ENCODE data around the gene CPNE7.

Gene CPNE7

DNA sequence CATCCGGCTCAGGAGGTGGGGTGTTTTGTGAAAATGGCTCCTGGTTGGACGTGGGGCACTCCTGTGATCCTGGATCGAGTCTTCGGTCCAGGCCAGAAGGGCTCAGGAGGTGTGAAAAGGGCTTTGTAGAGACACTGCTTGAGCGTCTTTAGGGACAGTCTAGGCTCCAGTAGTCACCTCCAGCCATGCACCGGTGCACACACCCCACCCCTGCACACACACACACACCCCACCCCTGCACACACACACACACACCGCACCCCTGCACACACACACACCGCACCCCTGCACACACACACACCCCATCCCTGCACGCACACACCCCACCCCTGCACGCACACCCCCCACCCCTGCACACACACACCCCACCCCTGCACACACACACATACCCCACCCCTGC is 62.9 kb downstream of the CPNE7 start:
- POLR2A ChIA-PET: no interaction called here
- CTCF ChIA-PET: no interaction called here

DNA sequence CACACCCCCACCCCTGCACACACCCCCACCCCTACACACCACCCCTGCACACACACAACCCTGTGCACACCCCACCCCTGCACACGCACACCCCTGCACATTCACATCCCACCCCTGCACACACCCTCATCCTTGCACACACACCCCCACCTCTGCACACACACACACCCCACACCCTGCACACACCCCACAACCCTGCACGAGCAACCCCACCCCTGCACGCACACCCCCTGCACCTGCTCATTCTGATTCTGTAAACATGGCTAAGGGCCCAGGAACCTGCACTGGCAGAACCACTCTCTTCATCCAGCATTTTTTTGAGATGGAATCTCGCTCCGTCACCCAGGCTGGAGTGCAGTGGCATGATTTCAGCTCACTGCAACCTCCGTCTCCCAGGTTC is 63.8 kb downstream of the CPNE7 start:
- POLR2A ChIA-PET: no interaction called here
- no peak for DNase-seq (ENCODE audit: extremely low spot score)
- CTCF ChIA-PET: no interaction called here
- TF ChIP-seq ARNT (IDR thresholded peaks at IDR 0.05) (no peak), FOXK2 (IDR thresholded peaks at IDR 0.05) (no peak)
- TF ChIP-seq, protein P1, sequence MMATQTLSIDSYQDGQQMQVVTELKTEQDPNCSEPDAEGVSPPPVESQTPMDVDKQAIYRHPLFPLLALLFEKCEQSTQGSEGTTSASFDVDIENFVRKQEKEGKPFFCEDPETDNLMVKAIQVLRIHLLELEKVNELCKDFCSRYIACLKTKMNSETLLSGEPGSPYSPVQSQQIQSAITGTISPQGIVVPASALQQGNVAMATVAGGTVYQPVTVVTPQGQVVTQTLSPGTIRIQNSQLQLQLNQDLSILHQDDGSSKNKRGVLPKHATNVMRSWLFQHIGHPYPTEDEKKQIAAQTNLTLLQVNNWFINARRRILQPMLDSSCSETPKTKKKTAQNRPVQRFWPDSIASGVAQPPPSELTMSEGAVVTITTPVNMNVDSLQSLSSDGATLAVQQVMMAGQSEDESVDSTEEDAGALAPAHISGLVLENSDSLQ (IDR thresholded peaks at IDR 0.05): no peak

More for the DNA sequence above, 62.9 kb downstream of the CPNE7 start:
- no peak for DNase-seq (ENCODE audit: extremely low spot score)
- TF ChIP-seq CTBP1 (IDR thresholded peaks at IDR 0.05; ENCODE audit: borderline replicate concordance) (no peak), FOXM1 (IDR thresholded peaks at IDR 0.05; ENCODE audit: borderline replicate concordance) (no peak), SUZ12 (IDR thresholded peaks at IDR 0.05) (no peak), BHLHE40 (IDR thresholded peaks at IDR 0.05; ENCODE audit: borderline replicate concordance) (no peak), HDGF (IDR thresholded peaks at IDR 0.05; ENCODE audit: borderline replicate concordance) (no peak)

DNA sequence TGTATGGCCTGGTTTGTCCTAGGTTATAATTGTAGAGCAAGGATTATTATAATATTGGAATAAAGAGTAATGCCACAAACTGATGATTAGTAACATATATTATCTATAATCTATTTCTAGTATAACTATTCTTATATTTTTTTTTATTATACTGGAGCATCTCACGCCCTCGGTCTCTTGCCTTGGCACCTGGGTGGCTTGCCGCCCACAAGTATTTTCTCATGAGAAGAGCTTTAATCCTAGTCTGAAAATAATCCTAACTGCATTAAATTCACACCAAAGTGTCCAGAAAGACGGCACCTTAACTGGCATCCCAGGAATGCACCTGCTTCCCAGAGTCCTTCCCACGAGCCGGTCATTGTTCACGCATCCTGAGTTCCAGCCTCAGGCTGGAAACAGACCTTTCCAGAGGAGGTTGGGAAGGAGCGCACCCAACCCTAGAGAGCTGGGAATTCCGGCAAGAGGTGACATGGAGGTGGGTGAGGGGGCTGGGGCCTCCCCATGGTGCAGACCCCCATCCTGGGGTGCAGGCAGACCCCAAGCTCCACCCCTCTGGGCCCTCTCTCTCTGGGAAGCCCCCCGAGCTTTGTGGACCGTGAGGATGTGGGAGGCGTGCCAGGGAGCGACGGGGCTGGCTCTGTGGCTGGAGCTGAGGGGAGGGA is 66.0 kb downstream of the CPNE7 start:
- ChIA-PET CTCF (interaction anchor here (0.6 to 1.4 kb wide), 2 partner anchors 27 to 461 kb away, joined by 3 to 8 read pairs; no protein-coding TSS in a partner anchor), POLR2A (interaction anchor here (0.6 kb wide), 1 partner anchor 83 kb away, joined by 3 read pairs; no protein-coding TSS in a partner anchor)
- TF ChIP-seq TARDBP (IDR thresholded peaks at IDR 0.05) (no peak), FOXM1 (IDR thresholded peaks at IDR 0.05; ENCODE audit: borderline replicate concordance) (no peak), ZNF384 (IDR thresholded peaks at IDR 0.05) (no peak), FOXA1 (IDR thresholded peaks at IDR 0.05) (no peak), BHLHE40 (IDR thresholded peaks at IDR 0.05; ENCODE audit: borderline replicate concordance) (no peak), SP1 (IDR thresholded peaks at IDR 0.05) (no peak), L3MBTL2 (conservative IDR thresholded peaks at IDR 0.05) (no peak), LEF1 (IDR thresholded peaks at IDR 0.05; ENCODE audit: borderline replicate concordance) (no peak), SUZ12 (IDR thresholded peaks at IDR 0.05) (no peak), FOXK2 (IDR thresholded peaks at IDR 0.05) (no peak), CTBP1 (IDR thresholded peaks at IDR 0.05; ENCODE audit: borderline replicate concordance) (no peak)
- TF ChIP-seq, protein P1 (IDR thresholded peaks at IDR 0.05): no peak
- DNase-seq (ENCODE audit: extremely low spot score): no peak

DNA sequence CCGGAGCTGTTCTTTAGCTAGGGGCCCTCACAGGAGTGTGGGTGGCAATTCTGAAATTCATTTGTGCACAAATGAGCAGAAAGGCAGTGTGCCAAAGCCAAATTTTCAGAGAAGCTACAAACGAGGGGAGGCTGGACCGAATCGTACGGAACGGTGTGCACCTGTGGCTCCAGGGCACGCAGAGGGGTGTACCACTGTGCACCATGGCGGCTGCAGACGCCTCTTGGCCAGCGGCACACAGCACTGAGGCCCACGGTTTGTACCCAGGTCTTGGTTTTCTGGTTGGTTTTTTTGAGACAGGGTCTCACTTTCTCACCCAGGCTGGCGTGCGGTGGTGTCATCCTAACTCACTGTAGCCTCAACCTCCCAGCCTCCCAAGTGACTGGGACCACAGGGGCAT is 67.0 kb downstream of the CPNE7 start:
- ChIA-PET POLR2A (no interaction called here), CTCF (no interaction called here)
- TF ChIP-seq SUZ12 (IDR thresholded peaks at IDR 0.05): no peak
- no peak for TF ChIP-seq NFRKB (IDR thresholded peaks at IDR 0.05)
- TF ChIP-seq TARDBP (IDR thresholded peaks at IDR 0.05): no peak
- no peak for TF ChIP-seq CTBP1 (IDR thresholded peaks at IDR 0.05; ENCODE audit: borderline replicate concordance)
- no peak for TF ChIP-seq L3MBTL2 (conservative IDR thresholded peaks at IDR 0.05)
- TF ChIP-seq, protein P1 (IDR thresholded peaks at IDR 0.05): no peak
- no peak for TF ChIP-seq FOXM1 (IDR thresholded peaks at IDR 0.05; ENCODE audit: borderline replicate concordance)
- no peak for TF ChIP-seq FOXA1 (IDR thresholded peaks at IDR 0.05)
- TF ChIP-seq ZNF384 (IDR thresholded peaks at IDR 0.05): no peak
- no peak for TF ChIP-seq BHLHE40 (IDR thresholded peaks at IDR 0.05; ENCODE audit: borderline replicate concordance)
- no peak for TF ChIP-seq FOXK2 (IDR thresholded peaks at IDR 0.05)
- TF ChIP-seq ELF4 (IDR thresholded peaks at IDR 0.05): no peak
- TF ChIP-seq ARNT (IDR thresholded peaks at IDR 0.05): no peak
- TF ChIP-seq LEF1 (IDR thresholded peaks at IDR 0.05; ENCODE audit: borderline replicate concordance): no peak
- DNase-seq (ENCODE audit: extremely low spot score): no peak

DNA sequence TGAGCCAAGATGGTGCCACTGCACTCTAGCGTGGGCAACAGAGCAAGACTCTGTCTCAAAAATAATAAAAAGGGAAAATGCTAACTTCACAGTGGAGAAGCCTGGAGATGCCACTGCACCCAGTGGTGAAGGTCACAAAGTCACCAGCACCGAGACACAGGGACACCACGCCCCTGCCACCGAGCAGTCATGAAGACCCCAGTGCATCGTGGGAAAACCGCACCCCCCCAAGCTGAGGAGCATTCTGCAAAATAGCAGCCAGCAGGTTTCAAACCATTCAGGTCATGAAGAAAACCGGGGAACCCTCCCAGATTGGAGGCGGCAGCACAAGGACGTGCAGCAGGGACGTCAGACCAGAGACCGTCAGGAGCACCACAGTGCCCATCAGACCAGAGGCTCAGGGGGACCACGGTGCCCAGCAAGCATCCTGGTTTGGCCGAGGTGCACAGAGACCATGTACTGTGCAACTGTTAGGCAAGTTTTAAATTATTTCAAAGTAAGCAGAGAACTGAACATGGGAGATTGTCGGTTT is 68.3 kb downstream of the CPNE7 start:
- ChIA-PET POLR2A (no interaction called here), CTCF (no interaction called here)
- no peak for DNase-seq (ENCODE audit: extremely low spot score)
- no peak for TF ChIP-seq L3MBTL2 (conservative IDR thresholded peaks at IDR 0.05)
- no peak for TF ChIP-seq FOXA1 (IDR thresholded peaks at IDR 0.05)
- TF ChIP-seq, protein P1 (IDR thresholded peaks at IDR 0.05): no peak
- no peak for TF ChIP-seq LEF1 (IDR thresholded peaks at IDR 0.05; ENCODE audit: borderline replicate concordance)
- TF ChIP-seq SP1 (IDR thresholded peaks at IDR 0.05): no peak
- TF ChIP-seq ELF4 (IDR thresholded peaks at IDR 0.05): no peak
- TF ChIP-seq TARDBP (IDR thresholded peaks at IDR 0.05): no peak
- no peak for TF ChIP-seq ARNT (IDR thresholded peaks at IDR 0.05)
- no peak for TF ChIP-seq NFRKB (IDR thresholded peaks at IDR 0.05)
- TF ChIP-seq ZNF384 (IDR thresholded peaks at IDR 0.05): no peak
- no peak for TF ChIP-seq HDGF (IDR thresholded peaks at IDR 0.05; ENCODE audit: borderline replicate concordance)
- TF ChIP-seq SUZ12 (IDR thresholded peaks at IDR 0.05): no peak
- TF ChIP-seq BHLHE40 (IDR thresholded peaks at IDR 0.05; ENCODE audit: borderline replicate concordance): no peak
- TF ChIP-seq FOXM1 (IDR thresholded peaks at IDR 0.05; ENCODE audit: borderline replicate concordance): no peak
- TF ChIP-seq CTBP1 (IDR thresholded peaks at IDR 0.05; ENCODE audit: borderline replicate concordance): no peak
- no peak for TF ChIP-seq FOXK2 (IDR thresholded peaks at IDR 0.05)

DNA sequence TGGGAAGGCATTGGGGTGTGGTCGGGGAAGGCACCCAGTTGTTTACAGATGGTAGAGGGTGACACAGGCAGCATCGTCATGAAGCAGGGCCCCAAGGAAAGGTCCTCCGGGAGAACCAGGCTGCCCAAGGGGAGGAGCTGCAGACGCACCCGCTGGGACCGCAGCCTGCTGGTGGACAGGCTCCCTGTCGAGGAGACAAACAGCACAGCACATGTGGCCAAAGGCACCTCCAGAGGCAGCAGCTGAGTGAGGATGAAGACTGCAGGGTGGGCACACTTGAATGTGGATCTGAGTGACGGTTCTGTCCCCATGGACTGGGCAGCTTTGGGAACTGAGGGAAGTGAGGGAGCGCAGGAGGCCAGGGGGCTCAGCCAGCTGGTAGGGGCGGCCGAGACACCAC is 69.6 kb downstream of the CPNE7 start:
- DNase-seq (ENCODE audit: extremely low spot score): no peak
- CTCF ChIA-PET: no interaction called here

More for the DNA sequence above, 69.6 kb downstream of the CPNE7 start:
- TF ChIP-seq ZNF384 (IDR thresholded peaks at IDR 0.05): no peak
- no peak for TF ChIP-seq ELF4 (IDR thresholded peaks at IDR 0.05)
- TF ChIP-seq HDGF (IDR thresholded peaks at IDR 0.05; ENCODE audit: borderline replicate concordance): no peak
- no peak for TF ChIP-seq L3MBTL2 (conservative IDR thresholded peaks at IDR 0.05)
- TF ChIP-seq SP1 (IDR thresholded peaks at IDR 0.05): no peak
- TF ChIP-seq BHLHE40 (IDR thresholded peaks at IDR 0.05; ENCODE audit: borderline replicate concordance): no peak
- no peak for TF ChIP-seq FOXA1 (IDR thresholded peaks at IDR 0.05)
- no peak for TF ChIP-seq LEF1 (IDR thresholded peaks at IDR 0.05; ENCODE audit: borderline replicate concordance)
- no peak for TF ChIP-seq TARDBP (IDR thresholded peaks at IDR 0.05)
- no peak for TF ChIP-seq FOXK2 (IDR thresholded peaks at IDR 0.05)
- TF ChIP-seq, protein P1 (IDR thresholded peaks at IDR 0.05): no peak
- no peak for TF ChIP-seq CTBP1 (IDR thresholded peaks at IDR 0.05; ENCODE audit: borderline replicate concordance)
- TF ChIP-seq SUZ12 (IDR thresholded peaks at IDR 0.05): no peak
- no peak for TF ChIP-seq FOXM1 (IDR thresholded peaks at IDR 0.05; ENCODE audit: borderline replicate concordance)
- TF ChIP-seq NFRKB (IDR thresholded peaks at IDR 0.05): no peak
- TF ChIP-seq ARNT (IDR thresholded peaks at IDR 0.05): no peak
- POLR2A ChIA-PET: no interaction called here

All from HEK293T (cell line).